ENCODE data around the gene PGF. TPM values are rescaled to one million over a fixed set of nuclear protein-coding genes. Genes with fewer than 3 reads are reported as not detected.

PGF gene
- polyA plus RNA-seq, 4 donors: 8.4 to 12.7 (median 9.3) TPM

DNA sequence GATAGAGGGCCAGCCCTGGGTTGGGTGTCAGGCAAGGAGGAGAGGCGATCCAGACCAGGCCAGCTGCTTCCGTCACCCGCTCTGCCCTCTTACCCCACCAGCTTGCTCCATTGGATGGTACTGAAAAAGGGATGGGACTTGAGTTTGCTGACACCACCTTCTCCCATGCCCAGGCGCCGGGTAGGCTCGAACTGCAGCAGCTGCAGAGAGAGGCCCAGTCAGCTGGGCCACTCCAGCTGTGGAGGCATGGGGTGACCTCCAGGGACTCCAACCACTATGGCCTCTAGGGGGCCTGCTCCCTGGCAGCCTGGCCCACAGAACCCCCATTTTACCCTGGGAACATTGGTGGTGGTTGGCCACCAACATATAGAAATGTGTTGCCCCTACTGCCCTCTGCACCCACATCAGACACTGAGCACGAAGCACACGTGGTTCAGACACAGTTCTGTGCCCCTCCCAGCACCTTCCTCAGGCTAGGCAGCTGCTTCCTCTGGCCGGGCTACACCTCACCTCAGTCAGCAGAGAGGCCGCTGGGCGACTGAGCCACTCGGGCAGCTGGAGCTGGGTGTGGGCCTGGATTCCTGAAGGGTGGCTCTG, 48.4 kb downstream of the PGF start:
- DNase-seq (ENCODE audit: low read depth in 4 of 4, low spot score in 3 of 4): no peak

DNA sequence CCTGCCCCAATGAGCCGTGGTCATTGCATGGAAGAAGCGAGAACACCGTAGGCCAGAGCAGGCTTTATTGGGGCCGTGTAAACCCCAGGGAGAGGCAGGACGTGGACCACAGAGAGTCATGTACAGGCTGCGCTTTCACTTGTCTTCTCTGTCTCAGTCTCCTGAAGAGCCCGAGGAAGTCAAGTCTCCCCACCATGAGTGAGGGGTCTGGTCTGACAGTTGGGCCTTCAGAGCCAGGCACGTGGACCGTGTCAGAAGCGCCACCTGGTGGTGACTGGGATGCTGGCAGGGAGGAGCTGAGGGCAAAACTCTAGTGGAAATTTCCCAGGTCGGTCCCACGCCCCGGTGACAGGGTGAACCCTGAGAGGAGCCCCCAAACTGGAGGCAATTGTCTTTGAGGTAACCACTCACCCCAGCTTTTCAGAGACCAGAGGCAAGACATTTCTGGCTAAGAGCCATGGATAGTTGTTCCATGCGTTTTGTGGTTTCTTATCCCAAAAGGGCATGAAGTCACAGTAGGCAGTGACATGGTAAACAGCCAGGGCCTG, 49.7 kb downstream of the PGF start:
- peak in 2 of 4 donors; percentile 35 to 39 for DNase-seq (ENCODE audit: low read depth in 4 of 4, low spot score in 3 of 4)

DNA sequence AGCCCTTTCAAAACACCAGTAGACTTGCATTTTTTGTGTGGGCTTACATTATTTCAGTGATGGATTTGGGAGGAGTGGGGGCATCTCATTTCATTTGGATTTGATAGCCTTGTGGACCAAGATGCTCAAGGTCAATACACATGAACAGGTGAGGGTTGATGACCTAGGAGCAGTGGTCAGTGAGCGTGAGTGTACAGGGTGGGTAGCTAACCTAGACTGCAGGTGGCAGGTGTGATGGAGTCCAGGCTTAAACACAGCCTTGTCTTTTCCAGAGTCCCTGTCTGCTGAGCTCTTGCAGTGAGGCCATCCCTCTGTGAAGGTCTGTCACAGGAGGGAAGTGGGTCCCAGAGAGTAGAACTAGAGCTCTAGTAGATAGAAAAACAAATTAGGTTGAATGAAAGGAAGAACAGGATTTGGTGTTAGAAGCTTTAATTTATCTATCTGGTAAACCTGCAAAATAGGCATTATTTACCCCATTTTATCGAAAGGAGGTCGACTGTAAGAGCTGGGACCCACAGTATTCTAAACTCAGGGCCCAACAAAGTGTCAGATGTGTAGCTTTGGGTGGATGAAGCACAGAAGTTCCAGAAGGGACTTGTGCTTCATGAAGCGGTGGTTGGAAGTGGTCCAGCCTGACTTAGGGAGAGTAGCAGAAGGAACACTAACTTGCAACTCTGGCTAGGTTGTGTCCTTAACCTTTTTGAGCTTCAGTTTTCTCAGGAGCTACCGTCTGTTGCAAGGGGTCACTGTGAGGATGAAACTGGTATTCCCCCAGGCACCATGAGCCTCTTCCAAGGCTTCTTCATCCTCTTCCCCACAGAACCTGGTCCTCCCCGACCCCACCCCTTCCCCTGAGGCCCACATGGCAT, 50.5 kb downstream of the PGF start:
- DNase-seq (ENCODE audit: low read depth in 4 of 4, low spot score in 3 of 4): no peak

DNA sequence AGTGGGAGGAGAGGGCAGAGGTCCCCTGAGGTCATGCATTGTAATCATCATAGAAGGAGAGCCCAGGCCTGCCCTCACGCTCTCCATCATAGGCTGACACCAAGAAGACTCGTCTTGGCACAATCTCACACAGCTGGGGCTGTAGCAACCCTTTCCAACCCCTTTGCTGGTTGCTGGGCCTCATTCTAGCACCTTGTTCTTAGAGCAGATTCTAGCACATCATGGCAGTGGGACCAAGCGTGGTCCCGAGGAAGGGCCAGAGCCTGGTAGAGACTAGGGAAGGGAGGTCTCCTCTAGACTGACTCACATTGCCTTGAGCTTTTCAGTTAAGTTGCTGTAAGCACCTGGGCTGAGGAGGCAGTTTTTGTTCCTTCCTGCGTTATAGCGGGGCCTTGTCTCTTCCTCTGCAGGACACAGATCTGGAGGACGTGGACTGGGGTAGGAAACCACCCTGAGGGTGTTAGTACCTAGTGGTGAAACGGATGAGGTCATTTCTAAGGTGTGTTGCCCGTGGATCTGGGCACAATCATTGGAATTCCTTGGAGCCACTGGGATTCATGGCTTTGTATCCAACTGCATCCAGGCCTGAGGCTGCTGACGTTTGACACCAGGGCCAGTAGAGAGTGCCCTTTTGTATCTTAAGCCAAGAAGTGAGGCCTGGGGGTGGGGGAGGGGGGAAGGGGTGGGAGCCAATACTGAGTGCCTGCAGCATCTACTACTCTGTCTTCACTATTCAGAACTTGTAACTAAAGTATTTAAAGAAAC, 52.3 kb downstream of the PGF start:
- no peak for DNase-seq (ENCODE audit: low read depth in 4 of 4, low spot score in 3 of 4)

DNA sequence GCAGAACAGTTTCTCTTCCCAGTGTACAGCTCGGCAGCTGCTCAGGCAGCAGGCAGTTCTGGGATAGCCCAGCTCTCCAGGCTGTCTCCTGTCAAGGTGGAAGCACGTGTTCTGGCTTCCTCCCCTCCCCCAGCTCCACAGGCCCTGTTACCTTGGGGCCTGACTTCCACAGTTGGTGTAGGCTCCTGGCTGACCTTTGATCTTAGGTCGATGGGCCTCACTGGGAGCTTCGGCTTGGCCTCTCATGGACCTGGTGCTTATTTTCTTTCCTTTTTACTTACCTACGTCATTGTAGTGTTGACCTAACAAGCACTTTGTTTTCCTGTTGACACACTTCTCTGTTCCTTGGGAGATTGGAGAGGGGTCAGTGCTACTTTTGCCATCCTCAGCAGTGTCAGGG, 56.7 kb downstream of the PGF start:
- DNase-seq (ENCODE audit: low read depth in 4 of 4, low spot score in 3 of 4): no peak

DNA sequence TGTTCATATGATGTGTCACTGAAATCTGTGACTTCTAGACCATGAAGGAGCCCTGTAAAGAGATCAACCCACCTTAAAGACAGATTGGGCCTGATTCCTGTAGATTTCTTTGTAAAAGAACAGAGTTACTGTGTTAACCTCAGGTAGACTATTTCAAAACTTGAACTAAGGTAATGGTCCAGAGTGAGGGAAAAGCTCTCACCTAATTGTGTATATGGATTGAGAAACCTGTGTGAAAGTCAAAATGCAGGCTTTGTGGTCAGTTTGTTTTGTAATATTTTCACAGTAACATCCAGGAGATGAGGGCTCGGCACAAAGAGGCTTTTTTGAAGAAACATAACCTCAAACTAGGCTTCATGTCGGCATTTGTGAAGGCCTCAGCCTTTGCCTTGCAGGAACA, 57.3 kb downstream of the PGF start:
- DNase-seq (ENCODE audit: low read depth in 4 of 4, low spot score in 3 of 4): no peak

DNA sequence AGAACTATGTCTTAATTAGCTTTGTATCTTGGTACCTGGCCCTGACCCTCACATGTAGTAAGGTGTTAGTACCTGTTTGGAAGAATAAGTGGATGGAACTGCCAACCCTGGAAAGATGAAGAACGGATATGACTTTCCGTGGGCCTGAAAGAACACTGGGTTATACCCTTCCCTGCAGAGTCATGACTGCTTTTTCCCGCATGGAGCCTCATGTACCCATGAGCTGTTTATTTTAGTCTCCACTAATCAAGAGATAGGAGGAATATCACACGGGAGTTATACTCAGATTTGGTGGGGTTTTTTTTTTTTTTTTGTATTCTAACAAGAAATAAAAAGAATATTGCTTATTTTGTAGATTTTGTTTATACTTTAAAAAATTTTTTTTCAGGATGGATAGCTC, 57.8 kb downstream of the PGF start:
- DNase-seq (ENCODE audit: low read depth in 4 of 4, low spot score in 3 of 4): no peak

DNA sequence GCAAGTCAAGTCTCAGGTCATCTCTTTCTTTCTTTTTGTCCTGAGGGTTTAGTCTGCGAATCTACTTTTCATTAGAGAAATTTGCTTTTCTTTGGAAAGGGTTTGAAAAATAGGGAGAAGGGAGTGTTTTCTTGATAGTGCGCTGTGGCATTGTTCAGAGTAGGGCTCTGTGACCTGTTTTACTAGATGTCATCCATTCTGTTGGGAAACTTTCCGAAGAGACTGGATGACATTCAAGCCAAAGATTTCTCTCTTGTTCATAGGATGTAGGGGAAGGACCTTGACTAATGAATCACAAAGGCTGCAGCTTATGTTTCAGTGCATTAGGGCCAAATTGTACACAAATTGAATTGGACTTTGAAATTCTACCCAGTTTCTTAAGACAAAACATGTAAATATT, 59.0 kb downstream of the PGF start:
- no peak for DNase-seq (ENCODE audit: low read depth in 4 of 4, low spot score in 3 of 4)

DNA sequence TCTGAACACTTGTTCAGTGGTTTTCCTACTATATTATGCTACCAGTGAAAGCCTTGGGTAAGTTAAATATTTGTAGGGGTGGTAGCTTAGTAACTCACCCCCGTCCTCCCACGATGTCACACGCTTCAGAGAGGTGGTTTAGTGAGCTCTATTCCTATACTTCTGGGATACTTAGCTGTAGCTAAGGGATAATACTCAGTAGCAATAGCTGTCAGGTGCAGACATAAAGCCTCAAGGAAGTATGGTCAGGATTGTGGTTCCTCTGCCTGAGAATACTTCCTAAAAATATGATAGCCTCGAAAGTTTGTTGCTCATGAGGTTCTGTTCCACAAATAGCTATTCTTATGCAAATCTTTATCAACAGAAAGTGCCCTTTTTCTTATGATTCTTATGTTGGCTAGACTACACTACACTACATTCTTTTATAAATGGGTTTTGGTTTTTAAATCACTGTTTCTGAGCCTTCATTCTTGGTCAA, 61.7 kb downstream of the PGF start:
- DNase-seq (ENCODE audit: low read depth in 4 of 4, low spot score in 3 of 4): no peak

DNA sequence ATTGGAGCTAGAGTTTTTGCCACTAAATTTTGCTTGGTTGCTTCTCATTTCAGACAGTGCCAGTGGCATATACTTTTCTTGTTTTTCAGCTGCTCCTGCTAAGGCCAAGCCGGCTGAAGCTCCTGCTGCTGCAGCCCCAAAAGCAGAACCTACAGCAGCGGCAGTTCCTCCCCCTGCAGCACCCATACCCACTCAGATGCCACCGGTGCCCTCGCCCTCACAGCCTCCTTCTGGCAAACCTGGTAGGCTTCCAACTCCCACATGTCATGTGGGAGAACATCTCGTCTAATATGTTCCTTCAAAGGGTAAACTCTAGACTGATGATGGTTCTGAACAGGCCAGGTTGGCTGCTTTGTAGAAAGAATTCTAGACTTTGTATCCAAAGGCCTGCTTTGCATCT, 62.7 kb downstream of the PGF start:
- no peak for DNase-seq (ENCODE audit: low read depth in 4 of 4, low spot score in 3 of 4)

DNA sequence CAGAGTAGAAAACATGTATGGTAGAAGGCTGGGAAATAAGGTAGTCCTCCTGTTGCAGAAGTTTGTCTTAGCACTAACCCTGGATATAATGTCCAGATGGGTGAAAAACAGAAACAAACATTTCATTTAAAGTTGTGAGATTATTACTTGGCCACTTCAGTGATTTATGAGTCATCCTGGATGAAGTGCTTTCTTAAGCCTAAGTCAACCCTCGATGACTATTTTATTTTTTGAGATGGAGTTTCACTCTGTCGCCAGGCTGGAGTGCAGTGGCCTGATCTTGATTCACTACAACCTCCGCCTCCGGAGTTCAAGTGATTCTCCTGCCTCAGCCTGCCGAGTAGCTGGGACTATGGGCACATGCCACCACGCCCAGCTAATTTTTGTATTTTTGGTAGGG, 63.5 kb downstream of the PGF start:
- DNase-seq (ENCODE audit: low read depth in 4 of 4, low spot score in 3 of 4): no peak

Other genes starting within 250 kb of the PGF start
- 10 to 100 TPM; 32.7 to 40.1 (median 37.6) TPM for gene AREL1, start 242.5 kb downstream of the PGF start, polyA plus RNA-seq (ENCODE audit: insufficient read length in 4 of 4)
- 10 to 100 TPM; 52.9 to 65.3 (median 62.8) TPM for gene FCF1, start 242.5 kb downstream of the PGF start, polyA plus RNA-seq (ENCODE audit: insufficient read length in 4 of 4)
- gene YLPM1, start 192.3 kb downstream of the PGF start, polyA plus RNA-seq (ENCODE audit: insufficient read length in 4 of 4): 100 to 1,000 TPM in 1 of 4 donors, 10 to 100 TPM in 3; 80.8 to 110 (median 87.8) TPM
- 1 to 10 TPM in 1 of 4 donors, under 1 TPM in 3; 0.44 to 1.1 (median 0.68) TPM for gene PROX2, start 79.5 kb downstream of the PGF start, polyA plus RNA-seq (ENCODE audit: insufficient read length in 4 of 4)
- gene DLST, start 73.7 kb downstream of the PGF start, polyA plus RNA-seq (ENCODE audit: insufficient read length in 4 of 4): 100 to 1,000 TPM; 114 to 130 (median 118) TPM
- 1 to 10 TPM; 1.2 to 2.0 (median 1.6) TPM for gene RPS6KL1, start 32.3 kb downstream of the PGF start, polyA plus RNA-seq (ENCODE audit: insufficient read length in 4 of 4)
- gene EIF2B2, start 47.3 kb upstream of the PGF start, polyA plus RNA-seq (ENCODE audit: insufficient read length in 4 of 4): 10 to 100 TPM; 63.6 to 66.6 (median 64.0) TPM
- 10 to 100 TPM; 30.8 to 36.8 (median 35.0) TPM for gene MLH3, start 95.9 kb upstream of the PGF start, polyA plus RNA-seq (ENCODE audit: insufficient read length in 4 of 4)
- 10 to 100 TPM; 25.6 to 38.1 (median 29.1) TPM for gene ACYP1, start 108.4 kb upstream of the PGF start, polyA plus RNA-seq (ENCODE audit: insufficient read length in 4 of 4)
- gene ZC2HC1C, start 114.0 kb upstream of the PGF start, polyA plus RNA-seq (ENCODE audit: insufficient read length in 4 of 4): 1 to 10 TPM; 7.1 to 8.2 (median 7.6) TPM
- 100 to 1,000 TPM; 120 to 130 (median 124) TPM for gene NEK9, start 171.5 kb upstream of the PGF start, polyA plus RNA-seq (ENCODE audit: insufficient read length in 4 of 4)
- 100 to 1,000 TPM; 248 to 292 (median 284) TPM for gene TMED10, start 221.0 kb upstream of the PGF start, polyA plus RNA-seq (ENCODE audit: insufficient read length in 4 of 4)

Measured in right renal pelvis (tissue), 4 donors.